HG03025 (cell line): ENCODE data around the gene PBX1.

Source experiments
- ATAC-seq: cut with Tn5 transposase; IDR thresholded peaks from one replicate; pipeline ENCODE4 v1.9.1; 2021; ENCODE audit warnings: mild to moderate bottlenecking, moderate library complexity; ENCODE audit not compliant: unreplicated experiment, low FRiP score

The PBX1 gene

GRCh38 chr1:164660412-164660772 is 101.4 kb downstream of the PBX1 start:
- ATAC-seq: no peak

GRCh38 chr1:164660775-164661174 is 101.8 kb downstream of the PBX1 start:
- no peak for ATAC-seq

GRCh38 chr1:164662462-164662861 is 103.5 kb downstream of the PBX1 start:
- no peak for ATAC-seq

GRCh38 chr1:164662955-164663354 is 104.0 kb downstream of the PBX1 start:
- ATAC-seq: no peak

GRCh38 chr1:164664127-164664526 is 105.1 kb downstream of the PBX1 start:
- no peak for ATAC-seq

- ATAC-seq: no peak
These were observed 108.0 kb downstream of the PBX1 start for GRCh38 chr1:164667001-164667400.

- no peak for ATAC-seq
These were observed 108.6 kb downstream of the PBX1 start for GRCh38 chr1:164667600-164667999.

- no peak for ATAC-seq
These were observed 109.8 kb downstream of the PBX1 start for GRCh38 chr1:164668491-164669400.

GRCh38 chr1:164670026-164670425 is 111.0 kb downstream of the PBX1 start:
- ATAC-seq: no peak

GRCh38 chr1:164670786-164671185 is 111.8 kb downstream of the PBX1 start:
- no peak for ATAC-seq

GRCh38 chr1:164671323-164671965 is 112.5 kb downstream of the PBX1 start:
- no peak for ATAC-seq

GRCh38 chr1:164671966-164672571 is 113.1 kb downstream of the PBX1 start:
- ATAC-seq: no peak

- ATAC-seq: no peak
These were observed 113.6 kb downstream of the PBX1 start for GRCh38 chr1:164672588-164672987.

GRCh38 chr1:164673584-164674214 is 114.7 kb downstream of the PBX1 start:
- no peak for ATAC-seq

GRCh38 chr1:164675342-164675904 is 116.4 kb downstream of the PBX1 start:
- no peak for ATAC-seq

GRCh38 chr1:164678136-164678700 is 119.2 kb downstream of the PBX1 start:
- ATAC-seq: no peak

GRCh38 chr1:164682570-164682969 is 123.6 kb downstream of the PBX1 start:
- no peak for ATAC-seq

GRCh38 chr1:164683235-164683634 is 124.3 kb downstream of the PBX1 start:
- ATAC-seq: no peak

- ATAC-seq: no peak
These were observed 126.5 kb downstream of the PBX1 start for GRCh38 chr1:164685266-164686035.

GRCh38 chr1:164687777-164688176 is 128.8 kb downstream of the PBX1 start:
- no peak for ATAC-seq
